Lung (tissue), 16 donors: ENCODE measurements around the gene FRMD1. TPM values are rescaled to one million over a fixed set of nuclear protein-coding genes. Genes with fewer than 3 reads are reported as not detected.

Experiments used
- ATAC-seq: fragments of 200-7000 bp; cut with Tn5 transposase; one replicate; pipeline ENCODE4 v1.9.1; 2020; ENCODE audit warnings: moderate number of reproducible peaks; ENCODE audit not compliant: insufficient read depth, low FRiP score
- DNase-seq, 3 donors: peaks; one replicate each; pipeline ENCODE4 v3.0.0-alpha.2; 2013 to 2017
- H3K27ac ChIP-seq, 2 donors: one replicate each; pipeline ENCODE4 v1.5.1; 2013; ENCODE audit warnings: mild to moderate bottlenecking in 2 of 2, moderate library complexity in 2 of 2, control low read depth in 1 of 2, inconsistent platforms in 1 of 2, low read depth in 1 of 2, low read length in 1 of 2
- H3K27me3 ChIP-seq, 3 donors: one replicate each; pipeline ENCODE4 v1.5.1; 2013; ENCODE audit warnings: low read length in 2 of 3; ENCODE audit not compliant: control insufficient read depth in 3 of 3, insufficient read depth in 3 of 3
- H3K36me3 ChIP-seq, 4 donors: one replicate each; pipeline ENCODE4 v1.5.1; 2013; ENCODE audit warnings: low read length in 4 of 4, mild to moderate bottlenecking in 1 of 4, moderate library complexity in 1 of 4; ENCODE audit not compliant: control insufficient read depth in 4 of 4, insufficient read depth in 4 of 4
- H3K4me1 ChIP-seq, 5 donors: one replicate each; pipeline ENCODE4 v1.5.1; 2013; ENCODE audit warnings: low read length in 5 of 5, mild to moderate bottlenecking in 2 of 5, moderate library complexity in 1 of 5; ENCODE audit not compliant: control insufficient read depth in 5 of 5, insufficient read depth in 5 of 5
- H3K4me3 ChIP-seq: one replicate; pipeline ENCODE4 v1.5.1; 2013; ENCODE audit warnings: mild to moderate bottlenecking, control low read depth, moderate library complexity
- H3K9ac ChIP-seq, 2 donors: one replicate each; pipeline ENCODE4 v1.5.1; 2013; ENCODE audit warnings: low read length in 2 of 2, control low read depth in 1 of 2; ENCODE audit not compliant: insufficient read depth in 1 of 2
- H3K9me3 ChIP-seq, 4 donors: one replicate each; pipeline ENCODE4 v1.5.1; 2013; ENCODE audit warnings: low read length in 3 of 4, mild to moderate bottlenecking in 1 of 4, moderate library complexity in 1 of 4; ENCODE audit not compliant: control insufficient read depth in 4 of 4, insufficient read depth in 3 of 4
- CTCF ChIP-seq: IDR thresholded peaks from 2 replicates; pipeline ENCODE4 v1.5.1; 2012; ENCODE audit warnings: mild to moderate bottlenecking; ENCODE audit errors: control extremely low read depth, extremely low read depth
- WGBS, 2 donors: extraction: QIAGEN DNeasy Blood & Tissue Kit; methylation state at CpG; one replicate each; pipeline ENCODE4 v1.1.7; 2013; 5-methylcytosine and 5-hydroxymethylcytosine counted together
- long read RNA-seq, 5 donors: transcript quantifications; one replicate each; lab custom pipeline, GENCODE V29; 2026
- polyA plus RNA-seq, 2 donors: library from polyadenylated mRNA; stranded (reverse); fragments of 200-250 nt; gene quantifications; one replicate each; pipeline ENCODE4 v1.2.1, GENCODE V29; 2013
- total RNA-seq, 2 donors: library from RNA; depleted of rRNA in 1 of 2; stranded (reverse); fragments of >200 nt in 1 of 2; gene quantifications; one replicate each; pipeline ENCODE4 v1.2.1, GENCODE V29; 2014 to 2021
- donor health status: control.
- donor health status: control.
- donor health status: Bipolar disorder and iron deficiency.
- donor health status: healthy.
- donor health status: DM: yes; HTN: yes; CAD: no.

FRMD1 gene
- total RNA-seq: 1 to 10 TPM in 1 of 2 donors, under 1 TPM in 1; 0.06 to 1.4 TPM
- polyA plus RNA-seq: under 1 TPM; 0.02 to 0.14 TPM
- long read RNA-seq, donor 1: 0 reads
- long read RNA-seq, donor 2: 0 reads
- long read RNA-seq, donor 3: 0 reads
- long read RNA-seq, donor 4: 0 reads
- long read RNA-seq, donor 5: 0 reads

- no peak within 1 kb of the TSS for H3K4me3 ChIP-seq
- TF ChIP-seq CTCF: no peak
- DNase-seq: no peak
- no peak for ATAC-seq
- no peak within 1 kb of the TSS for H3K27ac ChIP-seq
- H3K9ac ChIP-seq: no peak within 1 kb of the TSS
- peaks cover 0 to 2% (median 0%) of the 10 kb centered on the region in 4 donors for H3K9me3 ChIP-seq
- 82 to 85% methylated on average over 19 to 21 of the region's 21 CpGs for WGBS, 2 donors
- H3K27me3 ChIP-seq: no peaks in the 10 kb centered on the region
- peaks cover 0 to 10% (median 2%) of the 10 kb centered on the region in 5 donors for H3K4me1 ChIP-seq
- H3K36me3 ChIP-seq: peaks cover 0 to 8% (median 0%) of the 10 kb centered on the region in 4 donors
These were observed at the start of gene FRMD1 for GRCh38 chr6:168078943-168079405. TSS of gene FRMD1 (minus strand) at chr6:168079212. CDS start at chr6:168079094, 118 bp downstream.

- DNase-seq: peak in 1 of 3 donors; percentile 7
- Histone ChIP-seq H3K4me3 (no peak overlapping the region), H3K27me3 (no peaks in the 10 kb centered on the region), H3K9ac (no peak overlapping the region), H3K4me1 (peaks cover 0 to 28% (median 8%) of the 10 kb centered on the region in 5 donors), H3K36me3 (no peaks in the 10 kb centered on the region), H3K9me3 (no peaks in the 10 kb centered on the region), H3K27ac (no peak overlapping the region)
- TF ChIP-seq CTCF: no peak
- 88 to 94% methylated on average over 17 to 19 of the region's 19 CpGs for WGBS, 2 donors
- no peak for ATAC-seq
These were observed 49.1 kb upstream of the FRMD1 start for GRCh38 chr6:168128006-168128630.

GRCh38 chr6:168127384-168127868 lies 48.4 kb upstream of the FRMD1 start:
- peaks cover 0 to 21% (median 5%) of the 10 kb centered on the region in 5 donors for H3K4me1 ChIP-seq
- 81 to 83% methylated on average over 10 of the region's 10 CpGs for WGBS, 2 donors
- TF ChIP-seq CTCF: no peak
- ATAC-seq (no peak), DNase-seq (no peak)
- H3K4me3 ChIP-seq: no peak overlapping the region
- no peak overlapping the region for H3K27ac ChIP-seq
- H3K9me3 ChIP-seq: peaks cover 0 to 3% (median 0%) of the 10 kb centered on the region in 4 donors
- H3K9ac ChIP-seq: no peak overlapping the region
- H3K36me3 ChIP-seq: no peaks in the 10 kb centered on the region
- no peaks in the 10 kb centered on the region for H3K27me3 ChIP-seq
